ENCODE measurements around the gene HOXB7.

Gene HOXB7

DNA sequence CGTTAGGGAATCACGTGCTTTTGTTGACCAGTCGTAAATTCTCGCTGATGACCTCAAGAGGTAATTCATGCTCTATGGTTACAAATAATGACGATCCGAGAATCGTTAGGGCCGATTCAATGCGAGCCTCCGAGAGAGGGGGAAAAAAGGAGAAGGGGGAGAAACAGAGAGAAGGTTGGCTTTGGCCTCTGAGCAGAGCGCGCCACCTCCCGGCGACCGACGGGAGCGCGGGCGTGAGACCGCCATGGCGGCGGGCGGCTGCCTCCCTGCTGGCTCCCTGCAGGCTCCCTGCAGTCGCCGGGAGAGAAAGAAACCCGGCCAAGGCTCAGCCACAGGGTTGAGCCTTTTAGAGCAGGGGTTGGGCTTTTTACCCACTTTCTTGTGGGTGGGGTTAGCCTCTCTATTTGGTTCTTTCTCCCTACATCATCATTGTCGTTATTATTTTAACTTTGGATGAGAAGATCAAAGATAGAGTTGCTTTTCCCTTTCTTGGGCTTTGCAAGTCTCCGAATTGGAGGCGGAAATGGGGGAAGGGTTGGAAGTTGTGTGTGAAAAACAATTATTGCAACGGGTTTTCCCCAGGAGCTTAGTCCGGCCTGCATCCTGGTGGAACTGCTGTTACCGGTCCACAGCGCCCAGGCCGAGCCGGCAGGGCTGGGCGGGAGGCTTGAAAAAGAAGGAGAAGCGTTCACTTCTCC is 16.8 kb downstream of the HOXB7 start:
- DNase-seq: peak in 1 of 2 experiments; percentile 81

DNA sequence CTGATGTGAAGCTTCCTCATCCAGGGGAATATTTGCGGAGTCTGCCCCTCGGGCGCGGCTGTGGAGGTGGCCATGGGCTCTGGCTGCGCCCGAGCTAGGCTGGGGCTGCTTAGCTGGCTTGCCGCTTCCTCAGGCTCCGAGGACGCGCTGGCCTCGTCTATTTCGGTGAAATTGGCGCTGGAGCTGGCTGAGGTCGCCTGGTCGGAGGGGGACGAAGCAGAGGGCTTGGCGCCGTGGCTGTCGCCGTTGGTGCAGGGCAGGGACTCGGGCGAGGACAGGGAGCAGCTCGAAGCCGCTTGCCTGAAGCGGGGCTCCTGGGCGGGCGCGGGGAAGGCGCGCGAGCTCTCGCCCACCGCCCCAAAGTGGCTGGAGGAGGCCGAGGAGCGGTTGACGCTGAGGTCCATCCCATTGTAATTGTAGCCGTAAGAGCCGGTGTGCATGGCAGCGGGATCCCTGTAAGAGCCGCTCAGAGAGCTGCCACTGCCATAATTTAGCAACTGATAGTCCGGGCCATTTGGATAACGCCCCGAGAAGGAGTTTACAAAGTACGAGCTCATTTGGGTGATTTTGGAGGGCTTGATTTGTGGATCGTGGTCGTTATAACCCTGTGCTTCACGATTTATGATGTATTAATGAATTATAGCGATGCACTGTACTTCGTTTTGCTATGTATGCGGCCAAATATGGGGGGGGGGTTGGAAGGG is 17.5 kb downstream of the HOXB7 start, which contains the start of gene HOXB5:
HOXB5 (minus strand) TSS at position 654 of the 704 bp plus-strand sequence; CDS start at position 557, 97 bp downstream.
- DNase-seq: no peak

DNA sequence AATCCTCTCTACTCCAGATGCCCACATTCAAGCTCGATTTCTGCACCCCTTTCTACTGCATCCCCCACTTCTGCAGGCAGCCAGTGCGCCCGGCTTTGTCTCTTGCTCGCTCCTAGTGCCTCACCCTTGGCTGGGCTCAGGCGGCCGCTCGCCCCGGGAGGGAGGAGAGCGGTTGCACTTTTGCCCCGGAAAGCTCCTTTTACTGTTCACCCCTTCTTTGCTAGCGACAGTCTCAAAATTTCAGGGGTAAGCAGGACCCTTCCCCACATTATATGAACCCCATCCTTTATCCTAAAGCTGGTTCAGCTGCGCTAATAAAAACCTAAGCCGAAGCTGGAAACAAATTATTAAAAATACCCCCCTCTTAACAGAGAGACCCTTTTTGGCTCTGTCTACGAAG is 18.2 kb downstream of the HOXB7 start:
- no peak for DNase-seq

DNA sequence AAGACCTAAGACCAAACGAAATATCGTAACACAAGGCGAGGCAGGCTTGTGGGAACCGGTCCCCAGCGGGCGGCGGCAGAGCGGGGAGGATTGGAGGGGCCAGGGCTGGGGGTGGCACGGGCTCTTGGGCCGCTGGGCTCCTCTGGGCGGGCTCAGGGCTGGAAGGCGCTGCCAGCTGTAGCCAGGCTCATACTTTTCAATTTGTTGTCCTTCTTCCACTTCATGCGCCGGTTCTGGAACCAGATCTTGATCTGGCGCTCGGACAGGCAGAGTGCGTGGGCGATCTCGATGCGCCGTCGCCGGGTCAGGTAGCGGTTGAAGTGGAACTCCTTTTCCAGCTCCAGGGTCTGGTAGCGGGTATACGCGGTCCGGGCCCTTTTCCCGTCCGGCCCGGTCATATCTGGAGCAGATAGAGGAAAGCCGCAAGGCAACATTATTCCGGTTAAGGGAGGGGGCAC is 18.7 kb downstream of the HOXB7 start:
- DNase-seq: no peak

DNA sequence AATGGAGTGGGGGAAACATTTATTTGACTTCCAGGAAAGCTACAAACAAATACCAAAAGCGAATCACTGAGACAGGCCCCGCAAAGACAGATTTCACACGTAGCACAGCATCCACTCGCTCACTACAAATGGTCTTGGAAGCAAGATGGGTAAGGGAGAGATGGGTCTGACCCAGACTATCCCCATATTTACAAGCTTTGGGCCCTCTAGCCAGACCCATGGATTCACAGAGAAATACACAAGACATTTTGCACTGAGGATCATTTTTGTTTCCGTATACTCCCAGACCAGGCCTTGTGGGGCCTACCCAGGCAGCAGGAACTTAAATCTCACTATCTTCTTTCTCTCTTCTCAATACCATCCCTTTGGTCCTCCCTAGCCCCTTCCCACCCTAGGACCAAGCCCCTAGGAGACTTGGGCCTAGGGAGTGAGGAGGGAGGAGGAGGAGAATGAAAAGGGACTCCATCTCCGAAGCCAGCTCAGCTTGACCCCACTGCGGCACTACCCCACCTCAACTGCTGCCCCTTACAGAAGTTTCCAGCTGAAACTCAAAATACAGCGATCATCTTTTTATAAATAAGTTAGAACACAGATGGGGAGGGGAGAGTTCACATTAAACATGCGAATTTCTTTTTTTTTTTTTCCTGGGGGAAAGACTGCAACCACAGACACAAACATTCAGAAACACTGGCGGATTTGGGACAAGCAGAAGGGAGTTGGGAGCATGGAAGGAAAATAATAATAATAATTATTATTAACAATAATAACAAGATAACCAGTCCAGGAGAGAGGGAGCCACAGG is 19.4 kb downstream of the HOXB7 start:
- DNase-seq: no peak

DNA sequence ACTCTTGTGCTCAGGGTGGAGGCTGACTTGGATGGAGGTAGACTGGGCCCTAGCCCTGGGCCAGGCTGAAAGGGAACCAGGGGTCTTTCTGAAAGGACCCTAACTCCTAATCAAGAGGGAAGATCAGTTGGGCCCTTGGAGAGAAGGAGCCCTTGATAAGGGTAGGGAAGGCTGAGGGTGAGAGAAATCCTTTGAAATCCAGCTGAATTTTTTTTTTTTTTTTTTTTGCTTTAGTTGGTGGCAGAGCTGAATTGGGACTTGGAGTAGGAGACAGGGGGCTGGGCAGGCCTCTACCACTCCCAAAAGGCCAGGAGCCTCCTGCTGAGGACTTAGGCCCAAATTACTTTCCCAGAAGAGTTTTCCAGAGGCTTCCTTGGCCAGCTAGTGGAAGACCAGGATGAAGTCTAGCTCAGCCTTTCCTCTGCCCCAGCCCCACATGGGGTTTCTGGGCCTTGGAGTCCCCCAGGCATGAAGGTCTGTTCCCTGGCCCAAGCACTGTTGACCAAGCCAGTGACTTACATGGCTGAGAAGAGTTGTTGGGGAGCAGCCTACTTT is 20.1 kb downstream of the HOXB7 start:
- DNase-seq: no peak

DNA sequence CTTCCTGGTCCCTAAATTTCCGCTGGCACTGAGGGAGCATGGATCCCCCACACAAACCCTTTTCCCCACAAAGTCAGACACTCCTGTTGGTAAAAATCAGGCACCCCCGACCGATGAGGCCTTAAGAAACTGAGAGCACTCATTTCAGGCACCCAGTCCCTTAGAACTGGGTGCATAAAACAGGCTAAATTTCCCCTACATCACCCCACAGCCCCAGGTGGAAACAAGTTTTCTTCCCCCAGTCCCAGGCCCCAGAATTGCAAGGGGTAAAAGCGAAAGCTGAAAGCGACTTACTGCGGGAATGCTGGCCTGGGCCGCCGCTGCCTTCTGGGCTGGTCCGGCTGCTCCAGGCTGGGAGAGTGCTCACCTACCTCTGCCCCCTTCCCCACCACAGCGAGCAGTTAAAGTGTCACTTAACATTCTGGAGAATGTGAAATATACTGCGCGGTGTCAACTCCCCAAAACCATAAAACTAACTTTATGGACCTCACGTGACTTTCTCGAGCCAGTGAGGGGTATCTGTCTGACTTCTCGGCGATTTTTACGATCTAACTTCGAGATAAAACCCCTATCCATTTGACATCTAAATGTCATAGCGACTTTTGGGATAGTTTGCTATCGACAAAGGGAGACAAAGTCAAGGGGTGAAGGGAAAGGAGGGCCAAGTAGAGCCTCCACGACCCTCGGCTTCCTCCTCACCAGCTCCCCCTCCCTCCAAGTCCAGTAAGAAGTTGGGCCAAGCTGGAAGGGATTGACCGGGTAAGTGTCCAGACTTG is 20.8 kb downstream of the HOXB7 start, which contains the start of gene HOXB3:
HOXB3 (minus strand) TSS at position 411 of the 776 bp plus-strand sequence. CDS start 37,767 bp downstream, outside the sequence.
- no peak for DNase-seq

DNA sequence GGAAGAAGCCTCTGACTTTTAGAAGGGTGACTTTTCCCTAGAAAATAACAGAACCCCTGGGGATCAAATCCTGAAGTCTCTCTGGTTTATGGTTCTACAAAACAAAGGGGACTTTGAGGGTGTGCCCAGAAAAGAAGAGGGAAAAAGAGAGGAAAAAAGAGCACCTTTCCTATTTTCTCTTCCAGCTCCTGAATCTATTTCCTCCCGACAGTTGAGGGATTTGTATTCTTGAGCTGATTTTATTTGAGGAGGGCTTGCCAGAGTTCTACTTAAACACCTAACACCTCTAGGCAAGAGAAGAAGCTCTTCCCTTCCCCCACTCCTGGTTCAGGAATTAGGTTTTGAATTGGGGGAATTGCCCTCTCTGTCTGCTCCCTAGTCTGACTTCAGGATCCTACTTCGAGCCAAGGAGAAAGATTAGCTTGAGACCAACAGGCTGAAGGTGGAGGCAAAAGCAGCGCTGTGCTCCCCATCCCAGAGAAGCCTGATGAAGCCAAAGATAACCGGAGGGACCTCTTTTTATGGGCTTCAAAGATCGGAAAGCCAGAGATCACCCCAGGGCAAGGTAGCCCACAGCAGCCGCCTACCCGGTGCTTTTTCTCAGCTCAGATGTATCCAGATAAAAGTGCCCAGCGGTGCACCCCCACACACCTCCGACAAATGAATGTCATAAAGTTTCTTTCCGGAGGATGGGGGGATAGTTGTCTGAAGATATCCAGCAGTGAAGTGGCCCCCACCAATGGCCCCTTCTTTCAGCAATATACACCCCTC is 21.6 kb downstream of the HOXB7 start:
- DNase-seq: no peak

DNA sequence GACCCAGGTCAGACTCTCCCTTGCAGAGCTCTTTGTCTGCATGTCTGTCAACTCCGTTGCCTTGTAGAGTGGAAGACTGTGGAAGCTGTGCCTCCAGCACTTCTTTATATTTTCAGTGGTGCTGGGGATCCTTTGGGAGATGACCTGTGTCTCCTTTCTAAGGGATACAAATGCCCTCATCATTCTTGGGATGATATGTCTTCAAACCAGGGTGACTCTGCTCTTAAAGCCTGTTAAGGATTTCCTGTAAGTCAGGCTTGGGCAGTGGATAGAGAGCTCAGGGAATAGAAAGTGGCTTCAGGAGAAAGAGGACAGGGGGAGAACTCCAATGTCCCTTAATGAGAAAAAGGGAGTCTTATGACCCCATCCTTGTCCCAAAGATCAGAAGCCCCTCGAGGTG is 22.3 kb downstream of the HOXB7 start:
- no peak for DNase-seq

DNA sequence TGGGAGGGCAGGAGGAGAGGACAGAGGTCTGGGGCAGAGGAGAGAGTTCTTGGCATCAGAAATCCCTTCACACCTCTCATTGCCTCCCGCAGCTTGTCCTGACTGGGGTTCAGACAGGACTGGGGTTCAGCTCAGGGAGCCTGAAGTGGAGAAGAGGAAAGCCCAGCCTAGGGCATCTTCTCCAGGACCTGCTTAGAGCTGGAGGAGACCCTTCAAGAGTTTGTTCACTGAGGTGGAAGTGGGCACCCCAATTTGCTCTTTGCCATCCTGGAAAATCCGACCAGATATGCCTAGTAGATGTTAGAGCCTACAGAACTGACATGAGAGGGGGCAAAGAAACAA is 22.8 kb downstream of the HOXB7 start:
- no peak for DNase-seq

DNA sequence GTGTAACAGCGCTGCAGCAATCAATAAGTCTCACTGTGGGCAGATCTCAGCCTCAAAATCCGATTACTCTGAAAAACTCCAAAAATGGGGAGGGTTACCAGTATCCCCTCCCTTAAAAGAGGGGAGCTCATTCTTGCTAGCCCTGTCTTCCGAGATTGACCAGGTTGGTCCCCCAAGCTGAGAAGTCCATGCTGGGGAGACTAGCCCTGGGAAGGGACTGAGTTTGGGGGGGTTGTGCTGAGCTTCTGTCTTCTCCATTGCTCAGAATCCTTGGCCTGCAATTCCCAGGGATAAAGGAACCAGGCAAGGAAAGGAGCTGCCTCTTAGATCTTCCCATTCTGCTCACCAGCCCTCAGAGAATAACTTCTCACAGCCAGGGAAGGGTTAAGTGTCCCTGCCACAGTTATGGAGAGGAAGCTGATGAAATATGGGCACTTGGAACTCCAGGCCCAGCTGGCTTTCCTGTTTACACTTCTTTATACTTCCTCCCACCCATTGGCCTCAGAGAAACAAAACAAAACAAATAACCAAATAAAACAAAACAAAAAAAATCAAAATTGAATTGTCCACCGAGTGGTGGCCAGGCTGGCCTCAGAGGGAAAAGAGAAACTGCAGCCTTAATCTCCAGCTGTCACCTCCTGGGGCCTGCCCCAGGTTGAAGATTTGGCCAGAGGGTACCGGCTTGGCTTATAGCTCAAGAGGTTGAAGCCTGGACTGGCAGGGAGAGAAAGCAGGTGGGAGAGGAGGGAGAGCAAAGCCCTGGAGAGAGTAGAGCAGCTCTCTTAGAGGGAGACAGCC is 23.3 kb downstream of the HOXB7 start:
- DNase-seq: no peak

DNA sequence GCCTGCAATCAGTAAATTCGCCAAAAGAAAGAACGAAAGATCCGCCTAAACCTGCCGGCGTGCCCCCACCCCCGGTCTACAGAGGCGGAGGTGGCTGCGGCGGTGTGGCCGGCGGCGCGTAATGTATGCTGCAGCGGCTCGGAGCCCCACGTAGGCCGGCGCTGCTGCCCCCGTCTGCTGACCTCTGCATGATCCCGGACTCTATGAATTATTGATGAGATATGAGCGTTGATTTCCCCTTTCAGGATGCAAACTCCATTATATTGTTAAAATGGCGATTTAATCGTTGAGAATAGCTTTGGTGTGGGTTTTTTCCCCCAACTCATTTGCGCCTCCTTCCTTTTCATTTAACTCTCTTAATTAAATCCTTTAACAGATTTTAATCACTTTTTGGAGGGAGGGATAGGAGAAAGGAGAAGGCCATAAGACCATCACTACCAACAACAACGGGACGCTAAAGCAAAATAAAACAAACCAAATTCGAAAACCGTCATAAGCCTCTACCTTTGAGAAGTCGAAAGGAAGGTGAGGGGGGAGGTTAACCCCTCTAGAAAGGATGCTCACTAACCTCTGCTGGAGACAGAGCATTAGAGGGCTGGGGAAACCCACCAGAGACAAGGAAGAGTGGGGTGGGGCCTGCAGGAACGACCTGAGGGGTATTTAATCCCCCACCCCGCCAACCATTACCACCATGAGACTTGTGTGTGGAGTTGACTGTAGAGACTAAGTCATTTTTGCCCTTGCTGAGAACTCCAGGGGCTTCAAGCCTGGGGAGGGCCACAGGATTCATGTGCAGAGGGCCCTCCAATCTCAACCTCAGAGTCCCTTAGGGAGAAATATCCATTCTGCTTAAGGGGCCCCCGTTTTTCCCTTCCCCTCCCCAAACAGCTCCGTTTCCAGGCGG is 24.2 kb downstream of the HOXB7 start:
- no peak for DNase-seq

DNA sequence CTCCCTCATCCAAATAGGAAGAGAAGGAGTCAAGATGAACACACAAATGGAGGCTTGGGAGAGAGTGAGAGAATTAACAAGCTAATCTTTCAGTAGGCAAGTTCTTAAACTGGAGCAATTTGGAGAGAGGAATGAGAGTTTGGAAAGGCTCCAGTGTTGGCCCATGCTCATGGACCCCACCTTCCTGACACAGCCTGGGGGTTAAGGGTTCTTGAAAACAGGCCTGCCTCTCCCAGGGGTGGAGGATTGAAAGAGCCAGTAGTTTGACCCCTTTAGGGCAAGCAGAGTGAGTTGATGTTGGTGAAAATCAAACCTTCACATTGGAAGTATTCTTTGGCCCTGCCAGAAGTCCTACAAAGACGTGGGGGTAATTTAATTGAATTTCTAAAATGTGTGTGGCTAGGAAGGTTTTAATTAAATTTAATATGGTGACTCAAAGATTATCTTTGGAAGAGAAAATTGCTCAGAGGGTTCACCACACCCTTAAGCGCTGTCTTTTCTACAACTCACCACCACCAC is 26.5 kb downstream of the HOXB7 start:
- DNase-seq: no peak

DNA sequence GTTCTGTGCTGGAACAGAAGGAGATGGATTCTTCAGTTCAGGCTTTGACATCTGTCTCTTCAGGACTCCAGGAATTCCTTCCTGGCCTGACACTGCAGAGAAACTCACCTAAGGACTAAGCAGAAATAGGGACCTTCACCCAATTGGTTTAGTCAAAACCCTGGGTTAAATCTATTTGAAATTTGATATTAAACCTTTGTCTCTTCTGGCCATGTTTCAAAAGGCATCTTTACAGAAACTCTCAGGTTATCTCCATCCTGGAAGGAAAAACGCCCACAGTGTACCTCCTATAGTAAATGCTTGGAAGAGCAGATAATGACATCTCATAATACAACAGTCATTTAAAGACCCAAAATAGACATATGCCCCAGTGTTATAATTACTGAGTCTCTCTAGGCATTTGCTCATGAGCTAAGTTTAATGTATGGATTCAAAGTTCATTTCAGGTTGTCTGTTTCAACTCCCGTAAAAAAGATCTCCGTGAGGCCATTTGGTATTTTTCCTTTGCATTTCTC is 27.1 kb downstream of the HOXB7 start:
- DNase-seq: no peak

DNA sequence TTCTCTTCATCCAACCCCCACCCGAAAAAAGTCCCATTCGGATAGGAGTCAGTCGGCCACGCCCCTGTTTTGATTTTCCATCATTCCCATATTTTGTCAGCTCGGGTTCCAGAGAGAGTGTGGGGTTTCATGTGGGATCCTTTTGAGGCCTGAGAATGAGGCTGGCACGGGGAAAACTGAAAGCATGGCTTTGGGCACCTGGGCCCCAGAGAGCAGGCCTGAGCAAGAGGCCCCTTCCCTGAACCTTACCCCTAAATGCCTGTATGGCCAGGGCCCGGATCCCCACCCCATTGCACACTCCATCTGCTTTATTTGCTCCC is 28.1 kb downstream of the HOXB7 start:
- DNase-seq: no peak

DNA sequence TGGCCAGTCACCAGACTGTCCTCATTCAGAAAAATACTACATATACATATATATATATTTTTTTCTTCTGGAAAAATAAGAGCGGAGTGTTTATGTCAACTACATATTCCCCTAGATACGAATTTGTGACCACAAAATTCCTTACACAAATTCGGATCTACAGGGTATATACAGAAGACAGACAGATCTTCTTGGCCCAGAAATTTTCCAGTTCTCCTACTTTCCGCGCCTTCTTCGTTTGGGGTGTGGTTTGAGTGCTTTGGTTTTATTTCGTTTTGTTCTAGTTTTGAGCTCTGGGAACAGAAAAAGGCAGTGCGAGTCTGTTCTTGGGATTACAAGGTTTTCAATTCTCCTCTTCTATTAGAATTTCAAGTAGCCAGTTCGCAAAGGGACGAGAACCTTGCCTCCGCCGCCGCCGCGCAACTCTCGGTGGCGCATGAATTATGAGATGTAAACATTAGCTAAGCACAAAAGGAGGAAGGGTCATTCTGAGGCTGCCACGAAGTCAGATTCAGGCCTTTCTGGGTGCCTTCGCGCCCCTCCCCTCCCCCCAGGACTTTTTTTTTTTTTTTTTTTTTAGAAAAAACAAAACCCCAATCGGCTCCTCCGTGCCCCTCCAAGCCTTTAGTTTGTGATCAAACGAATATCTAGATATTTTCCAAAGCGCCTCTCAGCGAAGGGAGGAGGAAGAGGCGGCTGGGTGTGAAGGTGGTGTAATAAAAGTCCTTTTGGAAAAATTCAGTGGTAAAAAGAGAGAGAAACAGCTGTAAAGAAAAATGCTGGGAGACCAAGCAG is 30.9 kb downstream of the HOXB7 start:
- no peak for DNase-seq

DNA sequence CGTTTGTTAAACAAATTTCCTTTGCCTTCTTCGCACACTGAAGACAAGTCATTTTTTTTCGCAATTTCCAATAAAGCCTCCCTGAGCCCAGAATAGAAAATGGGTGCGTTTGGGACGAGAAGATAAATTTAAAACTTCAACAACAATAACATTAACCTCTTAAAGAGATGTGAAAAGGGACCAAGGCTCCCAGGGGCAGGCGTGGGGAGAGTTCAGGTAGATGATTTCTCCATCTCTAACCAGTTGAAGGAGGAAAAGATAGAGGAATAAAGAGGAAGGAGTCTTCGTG is 31.4 kb downstream of the HOXB7 start:
- no peak for DNase-seq

DNA sequence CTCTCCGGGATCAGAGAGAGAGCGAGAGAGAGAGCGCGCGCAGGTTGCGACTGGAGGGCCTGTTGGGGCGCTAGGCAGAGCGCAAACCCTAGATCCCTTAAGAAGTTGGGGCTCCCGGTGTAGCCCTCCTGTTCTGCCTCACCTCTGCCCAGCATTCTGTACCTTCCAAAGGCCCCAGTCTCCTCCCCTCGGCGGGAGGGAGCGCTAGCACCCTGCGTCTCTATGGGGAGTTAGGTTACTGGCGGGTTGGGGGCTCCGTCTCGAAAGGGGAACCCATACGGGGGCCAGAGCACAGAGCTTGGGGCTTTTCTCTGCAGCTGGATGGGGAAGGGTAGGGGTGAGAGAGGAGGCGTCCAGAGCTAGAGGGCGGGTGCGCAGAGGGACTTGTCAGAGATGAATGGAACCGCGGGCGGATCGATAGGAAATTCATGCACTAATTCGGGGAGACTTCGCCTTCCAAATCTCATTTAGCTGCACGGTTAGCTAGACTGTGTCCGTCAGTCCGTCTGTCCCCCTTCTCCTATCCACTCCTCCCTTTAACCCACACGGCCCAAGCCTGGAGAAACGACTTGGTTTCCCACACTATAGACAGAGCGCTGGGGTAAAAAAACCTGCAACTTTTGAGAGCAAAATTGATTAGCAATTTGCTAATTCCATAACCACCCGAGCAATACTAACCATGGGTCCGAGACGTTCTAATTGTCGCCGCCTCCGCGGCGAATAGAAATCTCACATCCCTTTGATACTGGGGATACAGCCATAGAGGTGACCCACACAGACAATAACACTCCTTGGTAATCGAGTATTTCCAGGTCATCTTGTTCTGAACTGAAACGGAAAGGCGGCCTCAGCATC is 32.0 kb downstream of the HOXB7 start:
- no peak for DNase-seq
